Stimulated activated CD8-positive, alpha-beta memory T cell treated with anti-CD3 and anti-CD28 coated beads, Interleukin-2, amount 100 ng/mL, for 48 hours (primary cell): ENCODE data around the gene USP27X.

Experiments used
- DNase-seq, 2 donors: peaks; one replicate each; pipeline ENCODE4 v3.0.0-alpha.2; 2020; ENCODE audit warnings: low read depth in 2 of 2

Gene USP27X

DNA sequence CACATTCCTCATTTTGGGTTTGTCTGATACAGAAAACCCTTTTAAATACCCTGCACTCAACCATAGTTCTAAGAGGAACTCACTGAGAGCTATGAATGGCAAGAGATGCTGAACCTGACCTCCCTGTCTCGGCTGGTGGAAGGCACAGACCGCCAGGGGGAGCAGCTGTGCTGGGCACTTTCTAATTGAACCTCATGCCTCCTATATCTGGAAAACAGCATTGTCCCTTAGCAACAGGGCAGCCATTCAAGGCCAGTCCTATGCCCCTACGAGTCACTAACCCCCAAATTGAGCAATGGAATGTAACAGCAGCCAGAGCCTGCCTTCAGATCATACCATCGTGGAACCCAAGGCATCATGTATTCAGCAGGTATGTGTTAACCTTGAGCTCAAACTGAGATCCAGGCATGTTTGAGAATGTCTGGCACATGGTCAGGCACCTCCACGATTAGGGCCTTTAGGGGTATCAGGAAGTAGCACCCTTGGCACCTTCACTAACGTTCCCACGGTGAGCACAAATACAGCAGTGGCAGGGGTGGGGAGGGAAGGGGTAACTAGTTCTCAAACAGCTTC is 5.1 kb downstream of the USP27X start:
- DNase-seq: peak; percentile 33 to 39

DNA sequence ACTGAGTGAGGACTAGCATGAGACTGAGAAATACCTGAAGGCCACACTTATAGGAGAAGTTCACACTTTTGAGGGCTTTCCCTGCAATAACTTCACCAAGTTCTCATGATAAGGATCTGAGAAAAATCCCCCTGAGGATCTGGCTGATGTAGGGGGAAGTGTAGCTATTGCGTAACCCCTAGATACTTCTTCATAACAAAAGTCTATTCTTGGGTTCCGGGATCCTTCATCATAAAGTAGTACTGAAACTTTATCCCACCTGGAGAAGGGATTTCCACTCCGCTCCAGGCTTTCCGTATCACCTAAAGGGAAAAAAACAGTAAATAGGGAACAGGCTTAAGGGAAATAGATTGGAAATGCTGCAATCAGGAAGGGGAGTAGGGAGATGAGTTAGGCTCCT is 13.3 kb downstream of the USP27X start:
- DNase-seq: no peak

DNA sequence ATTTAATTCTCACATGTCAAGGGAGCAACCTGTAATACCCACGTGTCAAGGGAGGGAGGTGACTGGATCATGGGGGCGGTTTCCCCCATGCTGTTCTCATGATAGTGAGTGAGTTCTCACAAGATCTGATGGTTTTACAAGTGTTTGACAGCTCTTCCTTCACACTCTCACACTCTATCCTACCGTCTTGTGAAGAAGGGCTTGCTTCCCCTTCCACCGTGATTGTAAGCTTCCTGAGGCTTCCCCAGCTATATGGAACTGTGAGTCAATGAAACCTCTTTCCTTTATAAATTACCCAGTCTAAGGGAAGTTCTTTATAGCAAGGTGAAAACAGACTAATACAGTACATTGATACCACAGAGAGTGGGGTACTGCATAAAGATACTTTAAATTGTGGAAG is 17.7 kb downstream of the USP27X start:
- DNase-seq: no peak

DNA sequence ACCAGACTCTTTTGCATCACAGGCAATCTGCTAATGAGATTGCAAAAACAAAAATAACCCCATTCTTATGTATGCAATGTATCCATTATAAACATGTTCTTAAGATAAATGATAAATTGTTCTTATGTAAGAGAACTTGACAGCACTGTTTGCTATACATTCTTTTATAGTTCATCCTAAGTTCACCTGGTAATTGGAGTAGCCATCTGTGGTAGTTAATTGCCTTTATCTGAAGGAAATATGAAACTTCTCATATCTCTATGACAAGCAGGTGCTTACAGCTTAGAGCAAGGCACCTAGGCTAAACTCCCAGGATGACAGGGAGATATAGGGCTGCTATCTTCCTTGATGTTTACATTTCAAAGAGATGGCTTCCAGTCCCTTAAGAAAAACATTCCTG is 21.8 kb downstream of the USP27X start:
- DNase-seq: no peak

DNA sequence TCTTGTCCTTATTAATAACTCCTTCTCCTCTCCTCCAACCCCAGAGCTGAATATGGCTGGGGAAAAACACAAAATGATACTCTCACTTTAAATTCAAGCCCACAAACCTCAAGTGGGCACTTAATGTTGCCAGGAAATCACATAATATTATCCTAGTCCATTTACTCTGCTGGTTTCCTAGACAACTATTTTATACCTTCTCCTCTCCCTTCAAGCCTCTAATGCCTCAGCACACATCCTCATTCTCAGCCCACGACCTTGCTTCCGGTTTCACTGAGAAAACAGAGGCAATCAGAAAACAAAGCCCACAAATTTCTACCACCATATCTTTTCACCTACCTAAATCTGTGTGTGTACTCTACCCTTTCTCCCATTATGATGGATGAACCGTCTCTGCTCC is 31.1 kb downstream of the USP27X start:
- no peak for DNase-seq

DNA sequence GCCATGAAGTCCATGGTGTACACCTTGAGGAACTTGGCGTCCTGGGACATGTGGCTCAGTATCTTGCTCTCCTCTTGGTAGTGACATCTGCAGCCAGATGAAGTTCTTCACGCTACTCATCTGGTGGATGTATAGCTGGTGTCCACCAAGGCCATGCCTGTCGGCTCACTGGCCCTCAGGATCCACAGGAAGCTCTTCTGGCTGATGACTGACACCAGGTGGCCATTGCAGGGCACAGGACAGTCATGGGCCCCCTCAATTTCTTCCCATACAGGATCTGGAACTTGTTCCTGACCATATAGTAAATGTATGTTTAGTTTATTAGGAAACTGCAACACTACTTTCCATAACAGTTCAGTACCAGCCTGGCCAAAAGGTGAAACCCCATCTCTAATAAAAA is 32.8 kb downstream of the USP27X start:
- DNase-seq: no peak

DNA sequence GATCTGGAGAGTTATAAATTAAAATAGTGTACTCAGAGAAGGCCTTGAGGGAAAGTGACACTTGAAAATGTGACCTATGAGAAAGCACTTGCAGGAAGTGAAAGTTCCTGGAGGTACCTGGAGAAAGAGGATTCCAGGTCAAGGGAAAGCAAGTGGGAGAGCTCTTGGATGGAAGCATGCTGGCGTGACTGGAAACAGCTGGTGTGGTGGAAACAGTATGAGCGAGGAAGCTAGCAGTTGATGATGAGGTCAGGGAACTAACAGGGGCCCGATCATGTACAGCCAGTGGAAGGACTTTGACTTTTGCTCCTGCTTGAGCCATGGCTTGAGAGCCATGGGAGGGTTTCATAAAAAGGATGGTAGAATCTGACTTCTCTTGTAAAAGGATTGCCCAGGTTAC is 33.6 kb downstream of the USP27X start:
- DNase-seq: no peak

DNA sequence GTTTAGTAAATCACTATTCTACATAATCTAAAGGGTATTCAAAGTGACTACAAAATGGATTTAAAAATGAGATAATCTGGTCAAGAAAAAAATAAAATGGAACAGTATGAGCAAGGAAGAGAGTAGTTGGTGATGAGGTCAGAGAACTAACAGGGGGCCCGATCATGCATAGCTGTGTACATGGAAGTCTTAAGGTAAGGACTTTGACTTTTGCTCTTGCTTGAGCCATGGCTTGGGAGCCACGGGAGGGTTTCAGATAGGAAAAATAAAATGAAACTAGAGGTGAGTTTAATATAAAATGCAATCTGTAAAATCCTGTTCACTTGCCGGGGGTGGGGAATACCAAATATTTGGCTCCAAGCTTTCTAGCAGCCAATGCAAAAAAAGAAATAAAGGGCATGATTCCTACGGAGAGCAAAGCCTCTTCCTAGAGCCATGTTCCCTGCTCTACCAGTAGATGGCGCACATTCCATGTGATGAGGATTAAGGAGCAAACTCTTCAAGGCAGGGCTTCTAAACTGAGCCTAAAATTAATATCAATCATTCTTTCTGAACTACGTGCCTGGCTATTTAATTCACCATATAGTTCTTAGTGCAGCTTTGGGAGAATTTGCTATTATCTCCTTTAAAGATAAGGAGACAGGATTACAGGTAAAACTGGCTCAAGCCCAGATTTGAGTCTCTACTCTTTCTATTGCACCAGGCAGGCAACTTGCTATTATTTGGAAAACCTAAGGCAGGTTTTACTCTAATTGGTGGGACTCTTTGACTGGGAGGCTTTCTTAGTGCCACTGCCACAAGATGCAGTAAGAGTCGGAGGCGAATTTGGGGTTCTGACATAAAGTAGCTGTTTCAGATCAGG is 36.3 kb downstream of the USP27X start:
- peak in 1 of 2 donors; percentile 5 for DNase-seq

DNA sequence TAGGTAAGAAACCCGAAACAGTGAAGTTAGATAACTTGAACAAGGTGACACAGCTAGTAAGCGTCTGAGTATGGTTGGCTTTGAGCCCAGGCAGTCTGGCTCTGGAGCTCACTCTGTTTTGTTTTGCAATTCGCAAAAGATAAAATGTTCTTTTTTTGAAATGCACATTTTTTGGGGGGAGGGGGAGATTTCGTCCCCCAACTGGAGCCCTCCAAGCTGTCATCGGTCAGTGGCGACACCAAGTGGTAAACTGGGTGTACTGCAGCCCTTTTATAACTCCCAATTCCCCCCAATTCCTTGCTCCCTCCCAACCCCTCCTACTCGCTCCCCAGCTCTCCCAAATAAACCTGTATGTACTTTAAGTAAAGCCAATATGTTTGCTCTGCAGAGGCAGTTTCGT is 40.3 kb downstream of the USP27X start:
- DNase-seq: peak in 1 of 2 donors; percentile 1

DNA sequence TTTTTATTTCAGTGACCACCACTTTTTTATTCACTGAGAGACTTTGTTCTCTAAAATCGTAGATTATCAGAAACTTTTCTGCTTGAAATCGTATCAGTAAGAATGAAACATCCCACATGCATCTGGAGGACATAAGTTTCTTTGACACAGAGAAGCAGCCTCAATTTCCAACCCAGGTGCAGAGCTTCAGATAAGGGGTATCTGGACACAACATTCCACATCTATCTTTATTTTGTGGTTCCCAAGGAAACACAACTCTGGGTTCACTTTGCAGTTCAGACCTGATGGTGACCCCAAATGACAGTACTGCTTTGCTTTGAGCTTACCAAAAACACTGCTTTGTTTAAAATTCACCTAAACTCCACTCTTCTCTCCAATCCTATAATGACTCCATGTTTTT is 41.8 kb downstream of the USP27X start:
- DNase-seq: no peak

DNA sequence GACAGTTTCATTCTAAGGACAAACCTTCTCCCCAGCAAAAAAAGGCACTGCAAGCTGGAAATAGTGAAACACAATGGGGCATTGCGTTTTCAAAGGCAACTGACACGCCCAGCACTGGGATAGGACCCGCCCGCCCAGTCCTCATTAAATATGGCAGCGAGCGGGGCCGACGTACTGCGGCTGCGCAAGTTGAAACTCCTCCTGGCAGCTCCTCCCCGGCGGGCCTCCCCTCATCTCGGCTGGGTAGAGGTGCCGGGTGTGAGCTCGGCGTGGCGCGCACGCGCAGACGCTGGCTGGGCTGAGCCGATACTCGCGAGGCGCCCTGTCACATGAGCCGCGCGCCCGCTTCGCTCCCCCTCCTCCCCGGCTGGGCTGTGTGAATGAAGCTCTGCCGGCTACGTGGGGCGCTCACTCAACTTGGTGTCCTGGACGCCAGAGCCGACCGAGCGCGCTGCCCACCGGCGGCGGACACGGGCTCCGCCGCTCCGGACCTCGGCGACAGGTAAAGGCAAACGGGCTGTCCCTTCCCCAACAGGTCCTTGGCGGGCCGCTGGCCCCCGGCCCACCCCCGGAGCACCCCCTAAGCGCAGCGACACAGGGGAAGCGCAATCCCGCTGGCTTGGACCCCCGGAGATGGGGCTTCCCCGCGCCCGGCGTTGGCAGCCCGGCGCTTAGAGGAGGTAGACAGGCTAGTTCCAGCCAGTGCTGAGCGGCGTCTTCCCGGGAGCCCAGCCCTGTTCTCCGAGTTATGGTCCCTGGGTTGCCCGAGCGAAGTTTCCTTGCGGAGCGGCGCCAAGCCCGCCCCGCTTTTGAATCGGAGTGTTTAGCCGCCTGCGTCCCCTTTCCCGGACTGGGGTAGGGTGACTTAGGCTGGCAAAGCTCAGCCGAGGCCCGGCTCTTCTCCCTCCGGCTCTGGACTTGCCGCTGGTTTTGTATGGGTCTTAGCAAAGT is 43.3 kb downstream of the USP27X start, which contains the start of gene CLCN5:
Gene CLCN5 (plus strand): TSS at position 306 of the 951 bp plus-strand sequence. CDS start 2,703 bp downstream, outside the sequence.
- DNase-seq: peak; percentile 82 to 83

DNA sequence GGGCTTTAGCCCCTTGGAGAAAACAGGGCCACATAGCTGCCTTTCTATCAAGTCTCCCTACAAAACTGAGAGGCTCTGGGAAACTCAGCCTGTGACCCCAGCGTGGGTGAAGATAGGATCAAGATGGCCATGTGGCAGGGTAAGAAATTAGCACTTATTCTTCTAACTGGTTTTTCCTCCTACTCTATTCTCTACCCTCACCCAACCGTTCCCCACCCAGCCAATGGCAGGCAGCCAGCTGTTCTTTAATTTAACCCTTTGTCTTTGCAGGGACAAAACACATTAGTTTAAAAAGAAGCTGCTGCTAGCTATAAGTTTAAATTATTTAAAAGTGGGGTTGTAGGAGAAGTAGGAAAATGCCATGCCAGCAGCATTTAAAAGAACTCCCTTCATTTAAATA is 45.9 kb downstream of the USP27X start:
- no peak for DNase-seq

DNA sequence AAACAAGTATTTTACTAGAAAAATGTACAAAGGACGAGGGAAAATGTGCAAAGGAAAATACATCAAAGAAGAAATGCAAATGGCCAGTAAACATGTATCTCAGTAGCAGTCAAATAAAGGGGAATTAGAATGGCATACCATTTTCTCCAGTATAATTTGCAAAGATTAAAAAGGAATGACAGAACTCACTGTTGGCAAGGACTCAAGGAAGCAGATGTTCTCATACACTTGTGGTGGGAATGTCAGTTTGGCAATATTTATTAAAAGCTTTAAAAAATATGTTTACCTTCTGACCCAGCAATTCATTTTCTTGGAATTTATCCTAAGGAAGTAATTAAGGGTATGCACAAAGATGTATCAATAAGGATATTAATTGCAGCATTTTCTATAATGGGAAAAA is 50.8 kb downstream of the USP27X start:
- DNase-seq: no peak
